Upper lobe of right lung (tissue), 1 donor: ENCODE data around the gene SGCE. TPM values are rescaled to one million over a fixed set of nuclear protein-coding genes. Genes with fewer than 3 reads are reported as not detected.
"Not testable (repeated sequence)": the region's sequence is repeated elsewhere in the genome, so short reads cannot be mapped to it uniquely, and the experiment has no call there.

Source experiments
- ATAC-seq: fragments of 200-7000 bp; cut with Tn5 transposase; one replicate; pipeline ENCODE4 v1.9.1; 2020; ENCODE audit warnings: mild to moderate bottlenecking, moderate library complexity
- DNase-seq: peaks from one replicate; pipeline ENCODE4 v3.0.0-alpha.2; 2020
- H3K27ac ChIP-seq: fragments of 200-600 bp; one replicate; pipeline ENCODE4 v1.8.0; 2022
- H3K27me3 ChIP-seq: fragments of 200-600 bp; one replicate; pipeline ENCODE4 v1.8.0; 2022; ENCODE audit warnings: mild to moderate bottlenecking
- H3K36me3 ChIP-seq: fragments of 200-600 bp; one replicate; pipeline ENCODE4 v1.8.0; 2022
- H3K4me1 ChIP-seq: fragments of 200-600 bp; one replicate; pipeline ENCODE4 v1.8.0; 2022
- H3K4me3 ChIP-seq: fragments of 200-600 bp; one replicate; pipeline ENCODE4 v1.8.0; 2022; ENCODE audit warnings: mild to moderate bottlenecking
- H3K9me3 ChIP-seq: fragments of 200-600 bp; one replicate; pipeline ENCODE4 v1.8.0; 2022
- intact Hi-C: fragments of 100-400 bp; cut with DNase I; formaldehyde crosslinking; loops from one replicate; pipeline ENCODE4 v1.11.0; 2022
- long read RNA-seq: library from polyadenylated mRNA; unstranded; transcript quantifications from one replicate; pipeline ENCODE4 v2.0.0, GENCODE V29; 2021
- total RNA-seq: library from RNA; stranded (reverse); fragmentation: NEBNext Ultra II Directional; extraction: Animal tissue kit (Norgen Biotek cat#: 25700); gene quantifications from one replicate; pipeline ENCODE4 v1.2.1, GENCODE V29; 2021
- TF ChIP-seq, protein P1 (sequence below): fragments of 200-600 bp; IDR thresholded peaks from one replicate; pipeline ENCODE4 v1.8.0; 2022; ENCODE audit warnings: antibody characterized with exemption
- donor health status: DM: no; HTN: yes; CAD: no; lungs with severe emphysema.

SGCE gene, protein sequence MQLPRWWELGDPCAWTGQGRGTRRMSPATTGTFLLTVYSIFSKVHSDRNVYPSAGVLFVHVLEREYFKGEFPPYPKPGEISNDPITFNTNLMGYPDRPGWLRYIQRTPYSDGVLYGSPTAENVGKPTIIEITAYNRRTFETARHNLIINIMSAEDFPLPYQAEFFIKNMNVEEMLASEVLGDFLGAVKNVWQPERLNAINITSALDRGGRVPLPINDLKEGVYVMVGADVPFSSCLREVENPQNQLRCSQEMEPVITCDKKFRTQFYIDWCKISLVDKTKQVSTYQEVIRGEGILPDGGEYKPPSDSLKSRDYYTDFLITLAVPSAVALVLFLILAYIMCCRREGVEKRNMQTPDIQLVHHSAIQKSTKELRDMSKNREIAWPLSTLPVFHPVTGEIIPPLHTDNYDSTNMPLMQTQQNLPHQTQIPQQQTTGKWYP
- 74.1 TPM for total RNA-seq
- long read RNA-seq, transcript SGCE-299 (11 exons, 1,614 nt), result major isoform, 35 of 62 reads
- long read RNA-seq, partial matches to known transcripts, result 6 of 62 reads
- long read RNA-seq, other reads (novel, unspliced or antisense), result 9 of 62 reads

DNA sequence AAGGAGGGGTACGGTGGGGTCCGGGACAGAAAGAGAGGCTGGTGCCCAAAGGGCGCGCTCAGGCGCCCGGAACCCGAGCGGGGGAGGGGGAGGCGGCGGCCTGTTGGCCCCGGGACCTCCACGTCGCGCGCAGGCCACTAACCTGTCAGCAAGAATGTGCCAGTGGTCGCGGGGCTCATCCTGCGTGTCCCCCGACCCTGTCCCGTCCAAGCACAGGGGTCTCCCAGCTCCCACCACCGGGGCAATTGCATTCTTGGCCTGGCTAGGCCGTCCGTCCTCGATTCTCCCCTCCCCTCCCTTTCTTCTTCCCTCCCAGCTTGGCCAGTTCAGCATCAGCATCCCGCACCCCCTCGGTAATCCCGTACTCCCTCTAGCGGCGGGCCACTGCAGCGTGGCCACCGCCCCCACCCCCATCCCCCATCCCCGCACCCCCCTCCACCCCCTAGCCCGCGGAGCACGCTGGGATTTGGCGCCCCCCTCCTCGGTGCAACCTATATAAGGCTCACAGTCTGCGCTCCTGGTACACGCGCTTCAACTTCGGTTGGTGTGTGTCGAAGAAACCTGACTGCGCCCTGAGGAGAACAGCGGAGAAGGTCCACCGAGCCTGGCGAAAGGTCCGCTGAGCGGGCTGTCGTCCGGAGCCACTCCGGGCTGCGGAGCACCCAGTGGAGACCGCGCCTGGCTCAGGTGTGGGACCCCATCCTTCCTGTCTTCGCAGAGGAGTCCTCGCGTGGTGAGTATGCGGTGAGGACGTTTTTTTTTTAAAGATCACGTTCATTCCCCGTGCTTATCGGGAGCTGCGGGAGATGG, at the start of gene SGCE:
TSS of gene SGCE (minus strand) at position 286 of the 810 bp plus-strand sequence. CDS start at position 251, 35 bp downstream.
- ATAC-seq (peak; percentile 74), DNase-seq (peak; percentile 85)
- TF ChIP-seq, protein P1, sequence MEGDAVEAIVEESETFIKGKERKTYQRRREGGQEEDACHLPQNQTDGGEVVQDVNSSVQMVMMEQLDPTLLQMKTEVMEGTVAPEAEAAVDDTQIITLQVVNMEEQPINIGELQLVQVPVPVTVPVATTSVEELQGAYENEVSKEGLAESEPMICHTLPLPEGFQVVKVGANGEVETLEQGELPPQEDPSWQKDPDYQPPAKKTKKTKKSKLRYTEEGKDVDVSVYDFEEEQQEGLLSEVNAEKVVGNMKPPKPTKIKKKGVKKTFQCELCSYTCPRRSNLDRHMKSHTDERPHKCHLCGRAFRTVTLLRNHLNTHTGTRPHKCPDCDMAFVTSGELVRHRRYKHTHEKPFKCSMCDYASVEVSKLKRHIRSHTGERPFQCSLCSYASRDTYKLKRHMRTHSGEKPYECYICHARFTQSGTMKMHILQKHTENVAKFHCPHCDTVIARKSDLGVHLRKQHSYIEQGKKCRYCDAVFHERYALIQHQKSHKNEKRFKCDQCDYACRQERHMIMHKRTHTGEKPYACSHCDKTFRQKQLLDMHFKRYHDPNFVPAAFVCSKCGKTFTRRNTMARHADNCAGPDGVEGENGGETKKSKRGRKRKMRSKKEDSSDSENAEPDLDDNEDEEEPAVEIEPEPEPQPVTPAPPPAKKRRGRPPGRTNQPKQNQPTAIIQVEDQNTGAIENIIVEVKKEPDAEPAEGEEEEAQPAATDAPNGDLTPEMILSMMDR, result peak; percentile 57
- peaks cover 33% of the 10 kb centered on the region for H3K27me3 ChIP-seq
- H3K9me3 ChIP-seq, result no peaks in the 10 kb centered on the region
- H3K36me3 ChIP-seq, result no peaks in the 10 kb centered on the region
- peaks cover 5% of the 10 kb centered on the region for H3K4me1 ChIP-seq
- peak within 1 kb of the TSS; percentile 61 for H3K27ac ChIP-seq
- intact Hi-C loops, result no loop called here
- H3K4me3 ChIP-seq, result peak within 1 kb of the TSS; percentile 58

- H3K4me3 ChIP-seq, ATAC-seq, H3K36me3 ChIP-seq, H3K27ac ChIP-seq, DNase-seq, H3K27me3 ChIP-seq, H3K4me1 ChIP-seq, H3K9me3 ChIP-seq, intact Hi-C loops: not testable (repeated sequence)
Observed at GRCh38 chr7:94705155-94706021, 49.5 kb upstream of the SGCE start.

DNA sequence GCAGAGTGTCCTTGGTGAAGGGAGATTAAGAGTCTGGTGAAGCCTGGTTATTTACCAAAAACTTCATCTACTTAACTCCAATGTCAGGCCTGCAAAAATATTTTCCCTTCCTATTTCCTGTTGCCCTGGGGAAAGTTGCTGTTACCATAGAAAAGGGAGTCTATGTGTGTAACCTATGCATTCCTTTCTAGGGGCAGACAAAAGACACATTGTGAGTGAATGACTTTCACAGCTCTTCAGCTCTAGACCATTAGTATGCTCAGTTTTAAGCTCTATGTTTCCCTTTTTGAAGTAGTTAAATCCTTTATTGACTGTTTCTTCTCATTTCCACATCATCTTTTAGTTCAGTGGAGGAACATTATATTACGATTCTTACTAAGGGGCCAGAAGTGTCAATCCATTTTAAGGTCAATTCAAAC, 45.6 kb upstream of the SGCE start:
- ATAC-seq, result no peak
- no peak for DNase-seq
- Histone ChIP-seq H3K27ac (no peak overlapping the region), H3K4me3 (no peak overlapping the region), H3K27me3 (no peaks in the 10 kb centered on the region), H3K36me3 (no peaks in the 10 kb centered on the region), H3K4me1 (no peaks in the 10 kb centered on the region), H3K9me3 (no peaks in the 10 kb centered on the region)
- intact Hi-C loops, result no loop called here
- TF ChIP-seq, protein P1, result no peak

DNA sequence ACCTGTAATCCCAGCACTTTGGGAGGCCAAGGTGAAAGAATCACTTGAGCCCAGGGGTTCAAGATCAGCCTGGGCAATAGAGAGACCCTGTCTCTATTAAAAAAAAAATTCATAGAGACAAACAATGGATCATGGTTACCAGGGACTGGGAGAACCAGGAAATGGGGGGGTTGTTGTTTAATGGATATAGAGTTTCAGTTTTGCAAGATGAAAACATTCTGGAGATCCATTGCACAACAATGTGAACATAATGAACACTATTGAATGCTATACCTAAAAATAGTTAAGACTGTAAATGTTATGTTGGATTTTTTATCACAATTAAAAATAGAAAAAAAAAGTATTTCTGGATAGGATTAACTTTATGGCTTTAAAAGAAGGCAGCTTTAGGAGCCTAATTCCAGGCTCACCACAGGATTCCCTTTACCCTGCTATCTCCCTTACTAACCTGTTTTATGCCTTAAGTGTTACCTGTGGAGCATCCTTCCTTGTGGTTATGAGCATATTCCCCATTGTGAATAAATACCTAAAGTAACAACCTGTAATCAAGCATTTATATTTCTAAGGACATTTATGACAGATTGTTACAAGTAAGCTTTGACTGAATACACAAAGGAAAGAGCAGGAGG, 45.1 kb upstream of the SGCE start:
- no peak for ATAC-seq

GRCh38 chr7:94698275-94698674, 42.3 kb upstream of the SGCE start:
- DNase-seq (no peak), ATAC-seq (no peak)
- intact Hi-C loops, result no loop called here
- no peaks in the 10 kb centered on the region for H3K4me1 ChIP-seq
- TF ChIP-seq, protein P1, result no peak
- no peak overlapping the region for H3K27ac ChIP-seq
- H3K27me3 ChIP-seq, result no peaks in the 10 kb centered on the region
- no peaks in the 10 kb centered on the region for H3K9me3 ChIP-seq
- no peak overlapping the region for H3K4me3 ChIP-seq
- H3K36me3 ChIP-seq, result no peaks in the 10 kb centered on the region

More for the DNA sequence above, 45.1 kb upstream of the SGCE start:
- Histone ChIP-seq H3K27me3 (no peaks in the 10 kb centered on the region), H3K4me1 (no peaks in the 10 kb centered on the region), H3K4me3 (no peak overlapping the region), H3K9me3 (no peaks in the 10 kb centered on the region), H3K27ac (no peak overlapping the region), H3K36me3 (no peaks in the 10 kb centered on the region)
- DNase-seq, result no peak
- TF ChIP-seq, protein P1, result no peak
- intact Hi-C loops, result no loop called here
